Measurements from ENCODE around the gene WDR7.

DNA sequence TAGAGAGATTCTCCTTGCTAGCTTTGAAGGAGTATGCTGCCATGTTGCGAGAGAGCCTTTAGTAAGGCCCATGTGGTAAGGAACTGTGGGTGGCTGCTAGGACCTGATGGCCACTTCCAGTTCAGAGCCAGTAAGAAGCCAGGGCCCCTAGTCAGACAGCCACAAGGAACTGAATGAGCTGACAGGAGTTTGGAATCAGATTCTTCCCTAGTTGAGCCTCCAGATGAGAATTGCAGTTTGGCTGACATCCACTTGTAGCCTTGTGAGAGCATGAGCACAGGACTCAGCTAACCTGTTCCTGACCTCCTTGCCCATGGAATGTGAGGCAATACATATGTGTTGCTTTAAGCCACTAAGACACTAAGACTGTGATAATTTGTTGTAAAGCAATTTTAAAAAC, 1.2 kb upstream of the WDR7 start:
- TF ChIP-seq, protein P1, sequence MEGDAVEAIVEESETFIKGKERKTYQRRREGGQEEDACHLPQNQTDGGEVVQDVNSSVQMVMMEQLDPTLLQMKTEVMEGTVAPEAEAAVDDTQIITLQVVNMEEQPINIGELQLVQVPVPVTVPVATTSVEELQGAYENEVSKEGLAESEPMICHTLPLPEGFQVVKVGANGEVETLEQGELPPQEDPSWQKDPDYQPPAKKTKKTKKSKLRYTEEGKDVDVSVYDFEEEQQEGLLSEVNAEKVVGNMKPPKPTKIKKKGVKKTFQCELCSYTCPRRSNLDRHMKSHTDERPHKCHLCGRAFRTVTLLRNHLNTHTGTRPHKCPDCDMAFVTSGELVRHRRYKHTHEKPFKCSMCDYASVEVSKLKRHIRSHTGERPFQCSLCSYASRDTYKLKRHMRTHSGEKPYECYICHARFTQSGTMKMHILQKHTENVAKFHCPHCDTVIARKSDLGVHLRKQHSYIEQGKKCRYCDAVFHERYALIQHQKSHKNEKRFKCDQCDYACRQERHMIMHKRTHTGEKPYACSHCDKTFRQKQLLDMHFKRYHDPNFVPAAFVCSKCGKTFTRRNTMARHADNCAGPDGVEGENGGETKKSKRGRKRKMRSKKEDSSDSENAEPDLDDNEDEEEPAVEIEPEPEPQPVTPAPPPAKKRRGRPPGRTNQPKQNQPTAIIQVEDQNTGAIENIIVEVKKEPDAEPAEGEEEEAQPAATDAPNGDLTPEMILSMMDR (IDR thresholded peaks at IDR 0.05): no peak
- TF ChIP-seq ZFX (IDR thresholded peaks at IDR 0.05; ENCODE audit: borderline replicate concordance): no peak
